NCI-H1092 (cell line): ENCODE data around the gene SOBP.
"Not testable (repeated sequence)": the region's sequence is repeated elsewhere in the genome, so short reads cannot be mapped to it uniquely, and the experiment has no call there.

Experiments
- DNase-seq: peaks from one replicate; lab custom pipeline; 2025; lab: John Stamatoyannopoulos, UW

Gene SOBP

GRCh38 chr6:107550906-107551305 is 61.0 kb downstream of the SOBP start:
- no peak for DNase-seq

- not testable (repeated sequence) for DNase-seq
Observed at GRCh38 chr6:107553121-107553520, 63.2 kb downstream of the SOBP start.

GRCh38 chr6:107554326-107554725 is 64.4 kb downstream of the SOBP start:
- DNase-seq = no peak

GRCh38 chr6:107554918-107555317 is 65.0 kb downstream of the SOBP start:
- DNase-seq = no peak

- DNase-seq = no peak
Observed at GRCh38 chr6:107555449-107555848, 65.5 kb downstream of the SOBP start.

- no peak for DNase-seq
Observed at GRCh38 chr6:107556082-107556481, 66.2 kb downstream of the SOBP start.

- no peak for DNase-seq
Observed at GRCh38 chr6:107557698-107558097, 67.8 kb downstream of the SOBP start.

GRCh38 chr6:107560657-107561056 is 70.7 kb downstream of the SOBP start:
- no peak for DNase-seq

- no peak for DNase-seq
Observed at GRCh38 chr6:107561306-107561705, 71.4 kb downstream of the SOBP start.

GRCh38 chr6:107563694-107564588 is 74.0 kb downstream of the SOBP start:
- DNase-seq = no peak

GRCh38 chr6:107564589-107564951 is 74.7 kb downstream of the SOBP start:
- no peak for DNase-seq

- no peak for DNase-seq
Observed at GRCh38 chr6:107565165-107565723, 75.3 kb downstream of the SOBP start.

- DNase-seq = no peak
Observed at GRCh38 chr6:107567643-107568042, 77.7 kb downstream of the SOBP start.

- no peak for DNase-seq
Observed at GRCh38 chr6:107569473-107569872, 79.6 kb downstream of the SOBP start.

- no peak for DNase-seq
Observed at GRCh38 chr6:107571354-107571753, 81.4 kb downstream of the SOBP start.

- no peak for DNase-seq
Observed at GRCh38 chr6:107572886-107573285, 83.0 kb downstream of the SOBP start.

GRCh38 chr6:107574856-107575255 is 84.9 kb downstream of the SOBP start:
- no peak for DNase-seq

GRCh38 chr6:107576852-107577251 is 86.9 kb downstream of the SOBP start:
- no peak for DNase-seq

GRCh38 chr6:107578642-107579341 is 88.9 kb downstream of the SOBP start:
- DNase-seq = no peak

GRCh38 chr6:107579456-107580056 is 89.6 kb downstream of the SOBP start:
- no peak for DNase-seq

- no peak for DNase-seq
Observed at GRCh38 chr6:107582086-107582485, 92.2 kb downstream of the SOBP start.

- no peak for DNase-seq
Observed at GRCh38 chr6:107584726-107585125, 94.8 kb downstream of the SOBP start.
